ENCODE data around the gene LGALS16.
"Not testable (repeated sequence)": the region's sequence is repeated elsewhere in the genome, so short reads cannot be mapped to it uniquely, and the experiment has no call there.

LGALS16 gene

GRCh38 chr19:39655613-39656012 is at the start of gene LGALS16:
TSS of gene LGALS16 (plus strand) at chr19:39655913. CDS start at chr19:39655962, 49 bp downstream.
- DNase-seq (ENCODE audit: low read depth in 2 of 2) = no peak

- DNase-seq (ENCODE audit: low read depth in 2 of 2) = no peak
Observed at GRCh38 chr19:39607021-39607420, 48.7 kb upstream of the LGALS16 start.

GRCh38 chr19:39607561-39607960 is 48.2 kb upstream of the LGALS16 start:
- no peak for DNase-seq (ENCODE audit: low read depth in 2 of 2)

- no peak for DNase-seq (ENCODE audit: low read depth in 2 of 2)
Observed at GRCh38 chr19:39613597-39613996, 42.1 kb upstream of the LGALS16 start.

- no peak for DNase-seq (ENCODE audit: low read depth in 2 of 2)
Observed at GRCh38 chr19:39617745-39618144, 38.0 kb upstream of the LGALS16 start.

GRCh38 chr19:39623946-39624345 is 31.8 kb upstream of the LGALS16 start:
- DNase-seq (ENCODE audit: low read depth in 2 of 2) = no peak

GRCh38 chr19:39627631-39628030 is 28.1 kb upstream of the LGALS16 start:
- not testable (repeated sequence) for DNase-seq (ENCODE audit: low read depth in 2 of 2)

- DNase-seq (ENCODE audit: low read depth in 2 of 2) = no peak
Observed at GRCh38 chr19:39631178-39631577, 24.5 kb upstream of the LGALS16 start.

- no peak for DNase-seq (ENCODE audit: low read depth in 2 of 2)
Observed at GRCh38 chr19:39631626-39632025, 24.1 kb upstream of the LGALS16 start.

GRCh38 chr19:39637891-39638290 is 17.8 kb upstream of the LGALS16 start:
- DNase-seq (ENCODE audit: low read depth in 2 of 2) = no peak

GRCh38 chr19:39641773-39642172 is 13.9 kb upstream of the LGALS16 start:
- DNase-seq (ENCODE audit: low read depth in 2 of 2) = no peak

- no peak for DNase-seq (ENCODE audit: low read depth in 2 of 2)
Observed at GRCh38 chr19:39643591-39643990, 12.1 kb upstream of the LGALS16 start.

GRCh38 chr19:39645800-39646411 is 9.8 kb upstream of the LGALS16 start:
- DNase-seq (ENCODE audit: low read depth in 2 of 2) = no peak

- DNase-seq (ENCODE audit: low read depth in 2 of 2) = no peak
Observed at GRCh38 chr19:39647918-39648317, 7.8 kb upstream of the LGALS16 start.

GRCh38 chr19:39659791-39660190 is 4.1 kb downstream of the LGALS16 start:
- DNase-seq (ENCODE audit: low read depth in 2 of 2) = no peak

GRCh38 chr19:39660661-39661060 is 4.9 kb downstream of the LGALS16 start:
- DNase-seq (ENCODE audit: low read depth in 2 of 2) = no peak

GRCh38 chr19:39661565-39661964 is 5.9 kb downstream of the LGALS16 start:
- no peak for DNase-seq (ENCODE audit: low read depth in 2 of 2)

- not testable (repeated sequence) for DNase-seq (ENCODE audit: low read depth in 2 of 2)
Observed at GRCh38 chr19:39669860-39670259, 14.1 kb downstream of the LGALS16 start.

GRCh38 chr19:39670998-39671397 is 15.3 kb downstream of the LGALS16 start:
- DNase-seq (ENCODE audit: low read depth in 2 of 2) = no peak

GRCh38 chr19:39671739-39672363 is 16.1 kb downstream of the LGALS16 start:
- DNase-seq (ENCODE audit: low read depth in 2 of 2) = no peak

GRCh38 chr19:39672473-39672872 is 16.8 kb downstream of the LGALS16 start:
- no peak for DNase-seq (ENCODE audit: low read depth in 2 of 2)

GRCh38 chr19:39673862-39674261 is 18.1 kb downstream of the LGALS16 start:
- DNase-seq (ENCODE audit: low read depth in 2 of 2) = not testable (repeated sequence)

GRCh38 chr19:39676004-39676403 is 20.3 kb downstream of the LGALS16 start:
- no peak for DNase-seq (ENCODE audit: low read depth in 2 of 2)

Measured in stimulated activated CD8-positive, alpha-beta memory T cell treated with anti-CD3 and anti-CD28 coated beads, Interleukin-2, amount 100 ng/mL, for 1 hour (primary cell).